GM19328 (cell line): ENCODE data around the gene COP1.

Source experiments
- ATAC-seq: cut with Tn5 transposase; IDR thresholded peaks from one replicate; pipeline ENCODE4 v1.9.1; 2021; ENCODE audit warnings: mild to moderate bottlenecking, moderate library complexity; ENCODE audit not compliant: unreplicated experiment

COP1 gene

DNA sequence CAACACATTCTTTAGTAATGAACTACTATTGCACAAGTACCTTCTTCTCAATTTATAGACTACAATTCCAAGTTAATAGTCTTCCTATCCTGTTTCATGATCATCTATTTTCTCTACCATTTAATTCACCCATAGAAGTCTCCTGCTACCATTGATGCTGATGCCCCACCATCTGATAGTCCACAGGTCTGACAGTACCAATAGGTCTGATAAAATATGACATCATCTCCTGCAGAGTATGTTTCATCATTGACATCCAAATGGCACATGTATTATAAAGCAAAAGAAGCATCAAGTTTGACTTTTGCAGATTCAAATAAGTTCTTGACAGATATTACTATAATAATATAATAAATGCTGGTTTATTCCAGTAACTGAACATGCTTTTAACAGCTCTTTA lies 5.5 kb downstream of the COP1 start:
- ATAC-seq = no peak

- no peak for ATAC-seq
Observed at GRCh38 chr1:176199707-176200106, 7.4 kb downstream of the COP1 start.

GRCh38 chr1:176198413-176198812 lies 8.7 kb downstream of the COP1 start:
- ATAC-seq = no peak

DNA sequence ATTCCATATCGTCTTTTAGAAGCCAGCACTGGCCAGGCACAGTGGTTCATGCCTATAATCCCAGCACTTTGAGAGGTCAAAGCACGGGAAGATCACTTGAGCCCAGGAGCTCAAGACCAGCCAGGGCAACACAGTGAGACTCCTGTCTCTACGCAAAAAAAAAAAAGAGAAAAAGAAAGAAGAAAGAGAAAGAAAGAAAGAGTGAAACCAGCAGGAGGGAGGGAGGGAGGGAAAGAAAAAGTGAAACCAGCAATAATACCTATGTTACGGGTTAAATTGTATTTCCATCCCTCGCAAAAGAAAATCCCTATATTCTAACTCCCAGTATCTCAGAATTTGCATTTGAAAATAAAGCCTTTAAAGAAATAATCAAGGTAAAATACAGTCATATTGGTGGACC lies 10.4 kb downstream of the COP1 start:
- ATAC-seq = no peak

- ATAC-seq = no peak
Observed at GRCh38 chr1:176195547-176195946, 11.5 kb downstream of the COP1 start.

DNA sequence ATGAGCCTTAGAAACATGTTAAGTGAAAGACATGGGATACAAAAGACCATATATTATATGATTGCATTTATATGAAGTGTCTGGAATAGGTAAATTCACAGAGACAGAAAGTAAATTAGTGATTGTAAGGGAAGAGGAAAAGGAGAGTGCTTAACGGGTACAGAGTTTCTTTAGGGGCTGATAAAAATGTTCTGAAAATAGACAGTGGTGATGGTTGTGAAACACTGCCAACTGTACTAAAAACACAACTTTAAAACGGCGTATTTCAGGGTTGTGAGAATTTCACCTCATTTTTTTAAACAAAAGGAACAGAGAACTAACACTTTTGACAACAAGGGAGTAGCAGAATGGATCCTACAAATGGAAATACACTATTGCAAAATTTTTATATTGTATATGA lies 13.4 kb downstream of the COP1 start:
- no peak for ATAC-seq

GRCh38 chr1:176193023-176193422 lies 14.1 kb downstream of the COP1 start:
- ATAC-seq = peak; percentile 83

GRCh38 chr1:176188604-176189003 lies 18.5 kb downstream of the COP1 start:
- no peak for ATAC-seq

GRCh38 chr1:176187001-176187400 lies 20.1 kb downstream of the COP1 start:
- ATAC-seq = no peak

- no peak for ATAC-seq
Observed at GRCh38 chr1:176183618-176184017, 23.5 kb downstream of the COP1 start.

- no peak for ATAC-seq
Observed at GRCh38 chr1:176178316-176178715, 28.8 kb downstream of the COP1 start.

DNA sequence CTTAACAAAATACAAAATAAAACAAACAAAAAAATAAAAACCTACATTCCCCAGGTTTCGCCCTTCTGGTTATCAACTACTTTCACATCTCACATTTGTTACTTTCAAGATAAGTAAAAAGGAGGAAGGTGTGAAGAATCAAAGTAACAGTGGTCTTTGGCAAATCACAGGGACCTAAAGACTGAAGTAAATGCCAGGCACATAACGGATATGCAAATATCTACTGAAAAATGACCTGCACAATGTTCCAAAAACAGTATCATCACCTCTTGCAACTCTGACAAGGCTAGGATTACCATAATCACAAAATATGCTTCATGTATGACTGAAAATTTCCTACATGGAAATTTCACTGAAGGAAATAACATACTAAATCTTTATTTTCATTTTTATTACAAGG lies 29.3 kb downstream of the COP1 start:
- ATAC-seq = peak; percentile 73

GRCh38 chr1:176174108-176174507 lies 33.0 kb downstream of the COP1 start:
- no peak for ATAC-seq

DNA sequence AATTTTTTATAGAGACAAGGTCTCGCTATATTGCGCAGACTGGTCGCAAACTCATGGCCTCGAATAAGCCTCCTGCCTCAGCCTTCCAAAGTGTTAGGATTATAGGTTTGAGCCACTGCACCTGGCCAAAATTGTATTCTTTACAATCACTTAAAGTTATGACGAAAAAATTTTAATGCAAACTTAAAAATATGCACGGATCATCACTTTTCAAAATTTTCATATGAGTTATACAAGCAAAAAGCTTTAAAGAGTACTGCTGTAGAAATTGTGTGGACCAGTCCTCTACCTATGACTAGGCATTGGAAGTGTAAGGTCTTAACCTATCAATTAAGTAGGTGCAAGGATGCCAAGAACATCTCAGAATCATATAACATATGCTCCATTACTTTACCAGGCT lies 34.9 kb downstream of the COP1 start:
- ATAC-seq = no peak

GRCh38 chr1:176167210-176167609 lies 39.9 kb downstream of the COP1 start:
- no peak for ATAC-seq

DNA sequence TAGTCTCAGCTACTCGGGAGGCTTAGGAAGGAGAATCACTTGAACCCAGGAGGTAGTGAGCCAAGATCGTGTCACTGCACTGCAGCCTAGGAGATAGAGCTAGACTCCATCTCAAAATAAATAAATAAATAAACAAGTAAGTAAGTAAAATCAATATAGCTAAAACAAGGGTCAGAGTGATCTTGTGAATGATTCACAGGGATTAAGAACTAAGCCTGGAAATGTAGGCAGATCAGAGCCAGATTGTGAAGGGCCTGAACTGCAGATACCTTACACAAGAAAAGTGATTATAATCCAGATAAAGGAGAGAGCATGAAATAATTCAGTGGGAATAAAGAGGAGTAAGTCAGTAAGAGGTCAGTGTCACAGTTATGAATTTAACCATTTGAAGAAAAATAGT lies 41.5 kb downstream of the COP1 start:
- ATAC-seq = no peak

DNA sequence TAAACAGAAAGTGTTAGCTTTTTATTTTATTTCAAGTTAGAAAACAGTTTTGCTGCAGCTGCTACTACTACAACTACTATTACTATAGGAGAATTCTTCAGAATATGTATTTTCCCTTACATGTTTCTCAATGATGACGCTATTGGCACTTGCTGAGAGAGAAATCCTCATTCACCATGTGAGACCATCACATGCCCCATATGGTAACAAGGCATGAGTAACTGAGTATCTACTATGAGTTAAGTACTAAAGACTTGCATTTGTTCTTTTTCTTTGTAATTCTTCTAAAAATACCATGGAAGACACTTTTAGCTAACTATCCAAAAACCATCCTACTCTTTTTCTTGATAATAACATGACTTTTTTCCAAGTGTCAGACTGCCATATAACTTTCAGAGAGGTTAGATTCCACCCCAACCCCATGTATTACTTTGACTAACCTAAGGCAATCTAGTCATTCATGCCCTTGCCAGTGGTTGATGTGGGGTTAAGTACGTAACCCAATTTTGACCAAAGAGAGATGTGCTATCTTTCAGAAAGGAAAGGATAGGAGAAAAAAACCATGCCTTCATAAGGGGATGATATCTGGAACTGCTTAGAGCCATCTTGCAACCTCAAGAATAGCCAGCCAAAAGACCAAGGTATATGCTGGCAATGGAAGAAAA lies 42.9 kb downstream of the COP1 start:
- ATAC-seq = no peak

DNA sequence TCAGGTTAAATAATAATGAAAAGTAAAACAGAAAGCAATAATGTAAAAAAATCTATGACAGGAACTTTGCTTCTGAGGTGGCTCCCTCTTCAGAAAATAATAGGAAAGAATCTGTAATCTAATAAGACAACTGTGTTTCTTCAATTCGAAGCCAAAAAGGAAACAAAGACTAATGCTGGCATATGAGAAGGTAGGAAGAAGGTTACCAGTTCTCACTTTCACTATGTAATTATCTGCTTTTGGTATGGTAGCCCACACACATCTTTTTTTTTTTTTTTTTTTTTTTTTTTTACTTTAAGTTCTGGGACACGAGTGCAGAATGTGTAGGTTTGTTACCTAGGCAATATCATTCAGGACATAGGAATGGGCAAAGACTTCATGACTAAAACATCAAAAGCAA lies 47.1 kb downstream of the COP1 start:
- no peak for ATAC-seq

DNA sequence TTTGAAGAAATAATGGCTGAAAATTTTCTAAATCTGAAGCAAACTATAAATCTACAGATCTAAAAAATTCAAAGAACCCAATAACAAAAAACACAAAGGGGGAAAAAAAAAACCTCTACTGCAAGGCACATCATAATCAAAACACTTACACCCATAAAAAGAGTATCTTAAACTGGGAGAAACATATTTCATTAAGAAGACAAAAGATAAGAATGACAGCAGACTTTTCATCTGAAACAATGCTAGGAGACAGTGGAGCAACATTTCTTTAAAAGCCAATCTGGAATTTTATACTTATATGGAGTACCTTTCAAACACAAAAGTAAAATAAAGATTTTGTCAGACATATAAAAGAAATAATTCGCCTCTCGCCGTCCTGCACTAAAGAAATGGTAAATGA lies 49.1 kb downstream of the COP1 start:
- ATAC-seq = no peak

DNA sequence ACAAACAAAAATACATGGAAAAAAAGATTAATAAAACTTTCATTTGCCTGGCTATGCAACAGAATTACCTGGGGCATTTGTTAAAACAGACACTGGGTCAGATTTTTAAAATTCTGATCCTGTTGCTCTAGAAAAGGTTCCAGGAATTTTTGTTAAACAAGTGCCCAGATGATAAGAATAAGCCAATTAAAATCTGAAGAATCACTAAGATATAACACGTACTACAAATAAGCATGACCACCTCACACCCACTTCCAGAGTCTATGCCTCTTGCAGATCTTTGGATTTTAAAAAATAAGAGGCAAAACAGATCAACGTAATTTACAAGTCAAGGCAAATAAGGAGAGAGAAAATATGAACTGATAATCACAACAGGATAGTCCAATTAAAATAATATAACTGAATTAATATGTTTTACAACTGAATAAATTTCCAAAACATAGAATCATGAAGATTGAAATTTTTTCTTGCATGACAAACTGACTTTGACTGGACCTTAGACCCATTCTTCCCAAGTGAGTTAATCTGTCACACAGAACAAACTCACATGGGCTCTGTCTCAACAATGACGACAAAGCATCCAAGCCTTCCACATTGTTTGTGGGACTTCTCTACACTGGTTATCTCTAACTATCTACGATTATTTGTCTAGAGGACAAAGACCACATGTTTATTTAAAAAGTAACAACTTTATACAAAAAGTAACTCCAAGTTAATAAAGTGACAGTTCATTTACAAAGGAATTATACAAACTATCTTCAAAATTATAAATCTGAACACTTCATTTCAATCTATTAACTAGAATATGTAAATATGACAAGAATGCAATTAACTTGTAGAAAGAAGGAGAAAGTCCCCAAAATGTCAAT lies 56.9 kb downstream of the COP1 start:
- ATAC-seq = no peak

DNA sequence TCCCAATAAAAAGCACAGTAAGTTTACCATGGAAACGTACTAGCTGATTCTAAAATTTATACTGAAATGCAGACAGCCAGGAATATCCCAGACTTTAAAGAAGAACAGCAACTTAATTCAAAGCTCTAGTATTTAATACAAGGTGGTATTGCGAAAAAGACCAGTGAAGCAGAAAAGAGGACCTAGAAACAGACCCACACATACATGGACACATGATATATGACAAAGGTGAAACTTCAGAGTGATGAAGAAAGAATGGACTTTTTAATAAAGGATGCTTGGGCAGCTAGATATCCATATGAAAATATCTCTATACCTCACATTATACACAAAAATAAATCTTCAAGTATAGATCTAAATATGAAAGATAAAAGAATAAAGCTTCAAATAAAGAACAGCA lies 62.6 kb downstream of the COP1 start:
- no peak for ATAC-seq

DNA sequence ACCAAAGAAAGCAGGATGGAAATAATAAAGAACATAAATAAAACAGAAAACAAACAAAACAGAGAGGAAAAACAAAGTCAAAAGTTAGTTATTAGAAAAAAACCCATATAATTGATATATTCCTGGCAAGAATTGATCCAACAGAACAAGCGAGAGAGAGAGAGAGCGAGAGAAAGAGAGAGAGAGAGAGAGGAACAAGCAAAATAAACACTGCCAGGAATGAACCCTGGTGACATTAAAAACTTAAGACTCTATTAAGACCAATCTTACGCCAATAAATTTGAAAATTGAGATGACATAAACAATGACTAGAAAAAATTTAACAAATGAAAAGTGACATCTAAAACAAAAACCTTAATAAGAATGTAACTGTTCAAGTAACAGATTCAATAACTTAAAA lies 64.1 kb downstream of the COP1 start:
- ATAC-seq = no peak

GRCh38 chr1:176141449-176141848 lies 65.6 kb downstream of the COP1 start:
- ATAC-seq = no peak
